GM12872 (cell line): Measurements from ENCODE around the gene RFX6.

Experiments
- CTCF ChIP-seq: IDR thresholded peaks from 3 replicates; pipeline ENCODE4 v1.5.1; 2011; ENCODE audit warnings: low read depth, mild to moderate bottlenecking, low read length, moderate library complexity; ENCODE audit not compliant: insufficient read depth

RFX6 gene

GRCh38 chr6:116932496-116932895, 55.5 kb downstream of the RFX6 start:
- no peak for TF ChIP-seq CTCF

- no peak for TF ChIP-seq CTCF
Measured at GRCh38 chr6:116933485-116933884, 56.4 kb downstream of the RFX6 start.

- no peak for TF ChIP-seq CTCF
Measured at GRCh38 chr6:116938305-116938704, 61.3 kb downstream of the RFX6 start.

GRCh38 chr6:116941727-116942126, 64.7 kb downstream of the RFX6 start:
- no peak for TF ChIP-seq CTCF

- TF ChIP-seq CTCF = no peak
Measured at GRCh38 chr6:116945809-116946208, 68.8 kb downstream of the RFX6 start.

- TF ChIP-seq CTCF = no peak
Measured at GRCh38 chr6:116948533-116949304, 71.7 kb downstream of the RFX6 start.

- TF ChIP-seq CTCF = no peak
Measured at GRCh38 chr6:116949964-116950363, 72.9 kb downstream of the RFX6 start.
